ENCODE data around the gene CD5L.

CD5L gene

DNA sequence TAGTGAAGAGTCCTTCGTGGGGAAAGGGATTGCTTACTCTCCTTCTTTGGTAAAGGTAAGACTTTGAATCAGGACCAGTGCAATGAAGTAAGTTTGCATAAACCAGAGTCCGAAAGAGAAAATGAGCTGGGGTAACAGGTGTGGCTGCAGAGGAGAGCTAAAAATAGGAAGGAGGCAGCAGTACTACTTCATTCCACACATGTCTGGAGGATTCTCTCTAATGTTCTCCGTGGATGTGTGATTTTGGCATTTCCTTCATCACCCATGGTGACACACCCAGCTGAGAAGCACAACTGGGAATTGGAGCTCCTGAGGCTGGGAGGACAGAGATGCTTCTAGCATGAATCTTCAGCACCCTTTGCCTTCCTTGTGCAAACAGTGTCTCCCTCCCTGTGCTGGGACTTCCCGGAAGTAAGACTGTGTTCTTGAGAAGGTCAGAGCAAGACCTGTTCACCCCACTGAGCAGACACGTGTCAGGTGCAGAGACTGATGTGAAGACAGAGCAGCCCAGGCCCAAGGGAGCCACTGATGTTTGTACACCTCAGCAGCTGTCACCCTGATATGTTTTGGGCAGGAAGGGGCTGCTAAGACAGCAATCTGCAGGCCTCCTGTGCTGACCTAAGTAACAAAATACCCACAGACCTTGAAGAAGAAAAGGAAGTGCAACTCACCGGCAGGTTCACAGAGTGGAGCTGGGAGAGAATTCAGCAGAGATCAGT is 35.0 kb downstream of the CD5L start:
- DNase-seq, result no peak

DNA sequence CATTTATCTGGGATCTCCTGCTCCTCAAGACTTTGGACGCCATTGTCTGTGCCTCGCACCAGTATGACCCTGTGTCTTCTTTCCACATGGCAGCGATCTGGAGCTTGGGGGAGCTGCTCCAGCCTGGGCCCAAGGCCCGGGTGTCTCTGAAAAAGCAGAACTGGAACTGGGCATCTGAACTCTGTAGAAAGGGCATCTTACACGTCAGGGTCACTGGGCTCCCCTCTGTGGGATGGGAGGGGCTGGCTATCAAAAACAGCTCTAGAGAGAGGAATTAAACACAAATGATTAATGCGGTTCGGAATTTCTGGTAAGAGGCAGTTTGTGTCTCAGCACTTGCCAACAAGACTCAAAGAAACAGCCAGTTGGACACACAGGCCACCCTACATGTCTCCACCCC is 37.8 kb downstream of the CD5L start:
- no peak for DNase-seq

DNA sequence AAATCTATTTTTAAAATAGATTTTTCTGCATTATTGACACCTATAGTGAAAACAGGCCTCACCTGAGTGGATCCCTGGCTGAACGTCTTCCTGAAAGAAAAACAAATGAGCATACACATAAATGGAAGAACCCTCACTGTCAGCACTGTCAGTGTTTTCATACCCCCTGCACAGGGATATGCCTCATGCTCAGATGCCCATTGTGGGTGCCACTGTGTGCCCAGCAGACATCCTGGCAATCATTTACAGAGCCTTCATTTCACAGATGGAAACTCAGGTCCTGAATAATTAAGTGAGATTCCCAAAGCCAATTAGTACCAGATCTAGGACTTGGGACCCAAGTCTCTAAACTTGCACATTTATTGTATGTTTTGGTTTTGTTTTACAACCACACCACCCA is 41.6 kb downstream of the CD5L start:
- no peak for DNase-seq

DNA sequence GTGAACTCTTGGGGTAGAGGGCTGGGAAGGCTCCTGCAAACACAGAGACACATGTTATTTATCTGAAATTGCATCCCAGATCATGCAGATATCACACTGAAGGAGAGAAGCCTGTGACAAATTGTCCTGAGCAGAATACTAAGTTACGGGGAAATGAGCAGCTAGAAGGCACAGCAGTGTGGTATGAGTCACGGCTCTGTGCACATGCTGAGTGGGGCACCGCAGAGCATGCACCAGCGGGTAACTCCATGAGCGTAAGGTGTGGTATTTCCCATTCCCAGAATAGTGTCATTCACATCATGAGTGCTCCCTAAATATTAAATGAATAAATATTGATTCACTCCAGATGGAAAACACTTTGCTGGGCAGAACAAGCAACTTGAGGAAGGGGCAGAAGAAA is 43.4 kb downstream of the CD5L start:
- no peak for DNase-seq

GRCh38 chr1:157785248-157785647 is 56.4 kb downstream of the CD5L start:
- DNase-seq, result no peak

- no peak for DNase-seq
Observed at GRCh38 chr1:157784801-157785200, 56.8 kb downstream of the CD5L start.

GRCh38 chr1:157782931-157783330 is 58.7 kb downstream of the CD5L start:
- no peak for DNase-seq

DNA sequence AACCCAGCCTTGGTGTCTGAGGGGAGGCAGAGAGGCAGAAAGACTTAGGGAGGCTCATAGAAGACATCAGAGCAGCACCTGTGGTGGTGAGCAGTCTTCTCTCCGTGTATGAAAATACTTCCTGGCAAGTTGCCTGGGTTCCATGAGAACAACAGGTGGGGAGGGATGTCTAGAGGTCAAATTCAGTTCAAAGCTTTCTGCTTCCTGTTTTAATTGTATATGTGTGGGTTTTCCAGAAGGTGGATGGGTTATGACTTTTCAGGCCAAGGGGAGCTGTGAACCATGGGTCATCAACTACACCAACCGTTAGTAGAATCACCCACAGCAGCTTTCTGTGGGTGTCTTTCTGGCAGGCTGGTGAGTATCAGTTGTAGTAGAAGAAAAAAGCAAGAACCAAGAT is 60.6 kb downstream of the CD5L start:
- no peak for DNase-seq

Data from stimulated activated CD4-positive, alpha-beta T cell treated with anti-CD3 and anti-CD28 coated beads, Interleukin-2, amount 100 ng/mL, for 48 hours (primary cell).